ENCODE measurements around the gene EPB41L5. TPM values are rescaled to one million over a fixed set of nuclear protein-coding genes. Genes with fewer than 3 reads are reported as not detected.

EPB41L5 gene
- 6.4 and 10.3 TPM in 2 replicates for total RNA-seq

DNA sequence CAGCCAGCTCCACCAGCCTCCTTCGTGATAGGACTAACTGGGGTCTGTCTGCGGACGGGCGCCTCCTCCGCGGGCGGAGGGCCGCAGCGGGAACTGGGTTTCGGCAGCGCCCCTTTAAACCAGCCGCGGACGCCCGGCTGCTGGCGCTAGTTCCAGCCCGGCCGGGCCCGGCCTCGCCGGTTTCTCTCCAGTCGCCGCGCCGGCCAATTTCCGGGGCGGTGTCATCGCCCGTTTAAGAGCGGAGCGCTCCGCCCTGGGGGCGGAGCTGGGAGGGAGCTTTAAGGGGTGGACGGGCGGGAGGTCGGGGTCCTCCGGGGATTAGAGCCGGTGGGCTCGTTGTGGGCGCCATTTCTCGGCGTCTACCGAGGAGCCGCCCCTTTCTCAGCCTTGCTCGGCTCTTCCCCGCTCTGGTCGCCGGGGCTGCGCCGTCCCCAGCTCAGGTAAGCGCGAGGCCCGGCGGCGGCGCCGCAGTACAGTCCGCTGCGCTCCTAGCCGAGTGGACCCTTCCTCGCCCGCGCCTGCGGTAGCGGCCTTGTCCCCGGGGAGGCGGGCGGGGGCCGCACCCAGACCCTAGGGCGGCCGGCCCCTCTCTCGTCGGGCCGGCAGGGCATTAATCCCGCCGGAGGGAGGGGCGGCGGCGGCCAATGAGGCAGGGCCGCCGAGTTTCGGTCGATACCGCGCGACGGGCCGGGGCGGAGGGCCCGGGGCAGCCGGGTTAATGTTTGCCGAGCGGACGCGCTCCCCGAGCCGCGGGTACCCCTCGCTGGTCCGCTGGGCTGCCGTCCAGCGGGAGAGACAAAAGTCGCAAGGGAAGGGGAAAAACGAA, at the start of gene EPB41L5:
EPB41L5 (plus strand) TSS at position 307 of the 826 bp plus-strand sequence. CDS start 6,008 bp downstream, outside the sequence.

DNA sequence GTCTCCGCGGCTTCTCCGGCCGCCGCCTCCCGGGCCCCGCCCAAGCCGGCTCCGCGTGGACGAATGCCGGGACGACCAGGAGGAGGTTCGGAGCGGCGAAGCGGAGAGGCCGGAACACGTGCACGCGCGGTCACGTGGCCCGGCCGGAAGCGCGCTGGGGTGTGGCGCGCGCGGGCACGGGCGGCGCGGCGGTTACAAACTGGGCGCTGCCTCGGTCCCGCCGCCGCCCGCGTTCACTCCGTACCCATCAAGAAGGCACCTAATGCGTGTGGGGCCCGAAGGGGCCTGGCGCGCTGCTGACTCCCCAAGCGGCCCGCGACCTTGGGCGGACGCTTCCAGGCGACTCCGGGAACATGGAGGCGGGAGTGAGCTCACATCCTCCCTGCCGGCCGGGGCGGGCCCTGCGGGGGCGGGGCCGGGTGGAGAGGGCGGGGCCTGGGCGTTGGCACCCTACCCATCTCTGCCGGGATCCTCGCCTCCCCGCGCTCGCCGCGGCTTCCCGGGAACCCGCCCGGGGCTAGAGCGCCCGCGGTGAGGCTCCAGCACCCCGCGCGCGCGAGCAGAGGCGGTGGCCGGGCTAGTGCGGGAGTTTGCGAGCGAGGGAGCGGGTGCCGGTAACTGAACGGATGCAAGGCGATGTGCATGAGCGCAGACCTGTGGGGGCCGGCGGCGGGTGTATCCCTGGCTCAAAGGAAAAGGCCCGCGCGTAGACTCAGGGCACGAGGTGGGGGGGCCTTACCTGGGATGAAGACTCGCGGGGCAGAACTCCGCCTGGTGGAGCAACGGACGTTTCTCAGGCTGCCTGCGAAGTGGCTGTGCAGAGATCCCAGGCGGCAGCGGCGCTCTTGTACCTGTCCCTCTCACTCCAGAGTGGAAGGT, 210.4 kb downstream of the EPB41L5 start, which contains the start of gene TMEM185B:
TMEM185B (minus strand) TSS at position 367 of the 879 bp plus-strand sequence. CDS start 424 bp downstream, outside the sequence.

Small RNAs within 50 kb of the gene (small RNA-seq; reads per million reads assigned to genes)
- gene MTND4LP14 (not detected), gene RF00019 (not detected)

Other genes with a start within 250 kb of the EPB41L5 start
- 41.1 and 44.7 TPM in 2 replicates for gene TMEM185B, start 210.3 kb downstream of the EPB41L5 start, total RNA-seq
- gene RALB, start 239.8 kb downstream of the EPB41L5 start, total RNA-seq: 61.8 and 75.9 TPM in 2 replicates